ENCODE results near the gene RAD51B.

GRCh38 chr14:68694516-68695235, 875.1 kb downstream of the RAD51B start:
- TF ChIP-seq CTCF (optimal IDR thresholded peaks at IDR 0.05 in 1 of 3, IDR thresholded peaks at IDR 0.05 in 1 of 3, conservative IDR thresholded peaks at IDR 0.05 in 1 of 3; ENCODE audit: extremely low read depth in 1 of 3, insufficient read depth in 2 of 3, low read length in 3 of 3) (no peak), EZH2 (IDR thresholded peaks at IDR 0.05; ENCODE audit: low read length) (no peak)

All from keratinocyte (primary cell).